Cardiac muscle cell (in vitro differentiated cells and primary cell): ENCODE data around the gene C1orf232. TPM values are rescaled to one million over a fixed set of nuclear protein-coding genes. Genes with fewer than 3 reads are reported as not detected.

ENCODE experiments used
- DNase-seq, 2 donors: peaks; one replicate each; pipeline versions ENCODE4 v3.0.0 to v3.0.0-alpha.2; 2010 to 2017; ENCODE audit warnings: low read depth in 1 of 2, low spot score in 1 of 2
- H3K27ac ChIP-seq: fragments of 200-600 bp; sonication (generic); 2 replicates; pipeline ENCODE4 v1.5.1; 2016
- H3K27me3 ChIP-seq: fragments of 200-600 bp; sonication (generic); 2 replicates; pipeline ENCODE4 v1.6.0; 2016; ENCODE audit warnings: control low read depth
- H3K36me3 ChIP-seq: fragments of 200-600 bp; sonication (generic); 2 replicates; pipeline ENCODE4 v1.5.1; 2016; ENCODE audit warnings: control low read depth
- H3K4me1 ChIP-seq: fragments of 200-600 bp; sonication (generic); 2 replicates; pipeline ENCODE4 v1.8.1; 2017; ENCODE audit warnings: low read depth, mild to moderate bottlenecking, mixed run types
- H3K4me3 ChIP-seq: fragments of 200-600 bp; sonication (generic); 2 replicates; pipeline ENCODE4 v1.5.1; 2016; ENCODE audit warnings: mild to moderate bottlenecking
- H3K9me3 ChIP-seq: fragments of 200-600 bp; sonication (generic); 2 replicates; pipeline ENCODE4 v1.5.1; 2017; ENCODE audit warnings: low read depth, mild to moderate bottlenecking, control low read depth
- polyA plus RNA-seq: library from polyadenylated mRNA; unstranded; fragments of >200 nt; fragmentation: Nextera tagmentation; extraction: Ambion mirVana; gene quantifications from 2 replicates; pipeline ENCODE4 v1.2.1, GENCODE V29; 2016
- total RNA-seq: library from RNA; depleted of rRNA; stranded (reverse); fragments of >200 nt; gene quantifications from 2 replicates; pipeline ENCODE4 v1.2.3, GENCODE V29; 2016
- TF ChIP-seq, protein P1 (sequence below): IDR thresholded peaks from 2 replicates; pipeline ENCODE4 v1.5.1; 2012; ENCODE audit warnings: low read depth, mild to moderate bottlenecking, low read length

The C1orf232 gene
- total and polyA plus RNA-seq, 2 experiments from 2014 or later = not detected

DNA sequence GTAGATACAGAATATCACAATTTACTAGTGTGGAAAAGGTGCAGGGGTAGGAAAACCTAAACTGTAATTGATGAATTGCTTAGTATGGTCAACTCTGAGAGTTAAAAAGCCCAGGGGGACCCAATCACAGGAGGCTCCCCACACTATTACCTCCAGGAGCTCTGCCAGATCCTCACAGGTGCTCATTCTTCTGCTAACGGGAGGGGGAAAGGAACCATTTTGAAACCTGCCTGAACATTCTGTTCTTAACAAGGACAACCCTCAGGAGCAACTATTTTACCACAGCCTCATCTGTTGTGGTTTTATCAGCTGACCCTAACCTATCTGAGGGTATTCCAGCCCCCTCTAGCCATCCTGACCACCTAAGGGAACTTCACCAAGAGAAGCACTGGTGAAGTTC lies 38.1 kb downstream of the C1orf232 start:
- H3K4me3 ChIP-seq = no peak overlapping the region
- H3K9me3 ChIP-seq = no peaks in the 10 kb centered on the region
- no peak for DNase-seq
- TF ChIP-seq, protein P1, sequence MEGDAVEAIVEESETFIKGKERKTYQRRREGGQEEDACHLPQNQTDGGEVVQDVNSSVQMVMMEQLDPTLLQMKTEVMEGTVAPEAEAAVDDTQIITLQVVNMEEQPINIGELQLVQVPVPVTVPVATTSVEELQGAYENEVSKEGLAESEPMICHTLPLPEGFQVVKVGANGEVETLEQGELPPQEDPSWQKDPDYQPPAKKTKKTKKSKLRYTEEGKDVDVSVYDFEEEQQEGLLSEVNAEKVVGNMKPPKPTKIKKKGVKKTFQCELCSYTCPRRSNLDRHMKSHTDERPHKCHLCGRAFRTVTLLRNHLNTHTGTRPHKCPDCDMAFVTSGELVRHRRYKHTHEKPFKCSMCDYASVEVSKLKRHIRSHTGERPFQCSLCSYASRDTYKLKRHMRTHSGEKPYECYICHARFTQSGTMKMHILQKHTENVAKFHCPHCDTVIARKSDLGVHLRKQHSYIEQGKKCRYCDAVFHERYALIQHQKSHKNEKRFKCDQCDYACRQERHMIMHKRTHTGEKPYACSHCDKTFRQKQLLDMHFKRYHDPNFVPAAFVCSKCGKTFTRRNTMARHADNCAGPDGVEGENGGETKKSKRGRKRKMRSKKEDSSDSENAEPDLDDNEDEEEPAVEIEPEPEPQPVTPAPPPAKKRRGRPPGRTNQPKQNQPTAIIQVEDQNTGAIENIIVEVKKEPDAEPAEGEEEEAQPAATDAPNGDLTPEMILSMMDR = no peak
- no peaks in the 10 kb centered on the region for H3K27me3 ChIP-seq
- H3K4me1 ChIP-seq = peaks cover 14% of the 10 kb centered on the region
- no peak overlapping the region for H3K27ac ChIP-seq
- H3K36me3 ChIP-seq = no peaks in the 10 kb centered on the region

DNA sequence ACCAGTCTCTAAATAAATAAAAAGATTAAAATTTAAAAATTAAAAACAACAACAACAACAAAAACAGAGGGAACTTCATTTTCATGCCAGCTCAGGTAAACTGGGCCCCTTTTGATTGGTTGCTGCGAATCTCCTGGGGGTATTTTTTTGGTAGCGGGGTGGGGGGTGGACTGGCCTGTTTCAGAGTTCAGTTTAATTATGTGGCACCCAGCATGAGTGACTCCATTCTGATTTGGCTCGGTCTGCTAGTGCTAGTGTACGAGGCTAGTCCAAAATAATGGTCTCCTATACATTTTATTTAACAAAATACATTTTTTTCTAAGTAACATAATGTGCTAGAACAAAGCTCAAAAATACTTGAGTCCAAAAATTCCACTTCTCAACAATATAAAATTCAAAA lies 39.0 kb downstream of the C1orf232 start:
- peaks cover 14% of the 10 kb centered on the region for H3K4me1 ChIP-seq
- DNase-seq = no peak

DNA sequence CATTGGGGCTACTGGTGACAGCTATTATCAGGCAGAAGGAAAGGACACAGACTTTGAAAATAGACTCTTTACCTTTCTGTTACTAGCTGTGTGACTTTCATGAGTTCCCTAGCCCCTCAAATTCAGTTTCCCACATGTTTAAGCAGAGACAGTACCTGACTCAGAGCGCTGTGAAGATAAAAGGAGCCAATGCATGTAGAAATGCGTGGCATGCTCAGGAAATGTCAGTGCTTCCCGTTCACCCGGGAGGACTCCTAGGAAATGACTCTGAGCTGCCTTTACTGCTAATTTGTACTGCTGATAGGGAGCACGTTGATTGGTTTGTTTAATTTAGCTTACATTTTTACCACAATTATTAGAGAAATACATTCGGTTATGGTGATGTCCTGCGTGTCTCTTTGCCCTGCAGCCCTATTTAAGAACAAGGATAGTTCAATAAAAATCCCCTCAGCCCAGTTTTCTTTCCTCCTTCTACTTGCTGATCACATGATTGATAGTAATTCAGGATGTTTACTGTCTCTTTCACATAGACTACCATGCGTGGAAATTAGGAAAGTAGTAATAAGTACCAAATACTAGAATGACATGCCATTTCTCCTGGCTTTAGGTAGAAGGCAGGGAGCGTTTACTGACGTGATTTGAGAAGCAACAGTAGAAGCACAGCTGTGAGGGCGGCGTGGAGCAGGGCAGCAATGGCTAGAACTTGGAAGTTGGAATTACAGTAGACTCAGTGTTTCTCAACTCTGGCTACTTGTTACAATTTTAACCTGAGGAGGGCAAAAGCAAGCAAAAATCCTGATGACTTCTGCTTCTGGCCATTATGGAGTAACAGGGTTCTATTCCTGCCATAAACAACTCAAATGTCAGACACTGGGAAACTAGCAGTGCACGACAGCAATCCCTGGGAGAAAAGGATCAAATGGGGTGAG lies 41.3 kb downstream of the C1orf232 start:
- peak in 1 of 2 donors; percentile 33 for DNase-seq

More for the DNA sequence above, 39.0 kb downstream of the C1orf232 start:
- Histone ChIP-seq H3K36me3 (no peaks in the 10 kb centered on the region), H3K4me3 (no peak overlapping the region), H3K27ac (no peak overlapping the region), H3K9me3 (no peaks in the 10 kb centered on the region), H3K27me3 (no peaks in the 10 kb centered on the region)
- TF ChIP-seq, protein P1 = no peak

DNA sequence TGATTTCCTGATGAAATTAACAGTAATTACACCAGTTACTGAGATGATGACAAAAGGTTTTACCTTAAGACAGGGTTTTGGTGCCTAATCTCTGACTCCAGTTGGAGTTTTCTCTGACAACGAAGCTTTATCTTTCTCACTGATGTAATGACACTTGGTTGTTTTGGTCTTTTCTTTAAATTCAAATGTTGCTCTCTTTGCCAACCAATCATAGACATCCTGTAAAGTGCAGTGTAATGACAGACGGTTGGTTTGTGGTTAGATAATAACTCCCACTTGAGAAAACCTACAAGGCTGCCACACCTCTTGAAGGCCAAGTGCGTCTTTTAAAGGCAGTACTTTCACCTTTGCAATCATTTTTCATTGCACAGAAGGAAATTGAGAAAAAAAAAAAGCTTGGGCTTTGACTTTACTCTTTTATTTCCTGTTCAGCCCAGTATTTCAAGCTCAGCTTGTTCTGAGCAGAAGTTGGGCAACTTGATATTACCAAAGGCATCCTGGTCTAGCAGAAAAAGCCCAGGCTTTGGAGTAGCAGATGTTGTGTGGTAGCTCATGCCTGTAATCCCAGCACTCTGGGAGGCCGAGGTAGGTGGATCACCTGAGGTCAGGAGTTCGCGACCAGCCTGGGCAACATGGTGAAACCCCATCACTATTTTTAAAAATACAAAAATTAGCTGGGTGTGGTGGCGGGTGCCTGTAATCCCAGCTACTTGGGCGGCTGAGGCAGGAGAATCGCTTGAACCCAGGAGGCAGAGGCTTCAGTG lies 42.3 kb downstream of the C1orf232 start:
- H3K36me3 ChIP-seq = peaks cover 20% of the 10 kb centered on the region
- peak in 1 of 2 donors; percentile 66 for DNase-seq
- no peak overlapping the region for H3K27ac ChIP-seq
- TF ChIP-seq, protein P1 = no peak
- H3K27me3 ChIP-seq = no peaks in the 10 kb centered on the region
- peaks cover 20% of the 10 kb centered on the region for H3K4me1 ChIP-seq
- H3K9me3 ChIP-seq = no peaks in the 10 kb centered on the region
- no peak overlapping the region for H3K4me3 ChIP-seq

More for the DNA sequence above, 41.3 kb downstream of the C1orf232 start:
- Histone ChIP-seq H3K27ac (no peak overlapping the region), H3K4me3 (no peak overlapping the region), H3K4me1 (peaks cover 14% of the 10 kb centered on the region), H3K9me3 (no peaks in the 10 kb centered on the region), H3K36me3 (peaks cover 12% of the 10 kb centered on the region), H3K27me3 (no peaks in the 10 kb centered on the region)
- TF ChIP-seq, protein P1 = no peak

DNA sequence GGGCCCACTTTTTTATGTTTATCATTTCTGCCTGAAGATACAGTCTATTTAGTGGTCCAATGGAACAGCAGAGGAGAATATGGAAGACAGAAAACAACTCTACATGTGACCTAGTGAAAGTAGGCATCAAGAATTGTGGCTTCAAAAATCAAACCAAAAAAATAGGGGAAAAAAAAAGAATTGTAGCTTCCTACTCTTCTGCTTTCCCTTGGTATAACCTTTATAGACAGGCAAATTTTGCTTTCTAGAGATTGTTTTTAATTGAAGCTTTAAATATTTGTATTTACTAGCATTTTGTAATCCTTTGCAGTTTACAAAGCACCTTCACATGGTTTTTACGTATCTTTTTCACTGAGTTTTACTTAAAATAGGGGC lies 42.8 kb downstream of the C1orf232 start:
- Histone ChIP-seq H3K36me3 (peaks cover 20% of the 10 kb centered on the region), H3K4me1 (peaks cover 20% of the 10 kb centered on the region), H3K27ac (no peak overlapping the region), H3K27me3 (no peaks in the 10 kb centered on the region), H3K4me3 (no peak overlapping the region), H3K9me3 (no peaks in the 10 kb centered on the region)
- TF ChIP-seq, protein P1 = no peak
- DNase-seq = no peak
